Heart left ventricle (tissue), 16 donors: ENCODE results near the gene KDM8. TPM values are rescaled to one million over a fixed set of nuclear protein-coding genes. Genes with fewer than 3 reads are reported as not detected.
"Not testable (repeated sequence)": the region's sequence is repeated elsewhere in the genome, so short reads cannot be mapped to it uniquely, and the experiment has no call there.

ENCODE experiments used
- ATAC-seq, 4 donors: fragments of 200-7000 bp; cut with Tn5 transposase; one replicate each; pipeline ENCODE4 v1.9.1; 2020 to 2022; ENCODE audit warnings: moderate library complexity in 4 of 4, mild to moderate bottlenecking in 3 of 4, moderate number of reproducible peaks in 1 of 4
- DNase-seq, 5 donors: peaks; one replicate each; pipeline ENCODE4 v3.0.0-alpha.2; 2020
- H3K27ac ChIP-seq, 12 donors: fragments of 200-600 bp; sonication (generic) in 4 of 12; one replicate each; pipeline versions ENCODE4 v1.5.0 to v1.8.0; 2016 to 2022; ENCODE audit warnings: mild to moderate bottlenecking in 2 of 12
- H3K27me3 ChIP-seq, 9 donors: fragments of 200-600 bp; sonication (generic) in 2 of 9; one replicate each; pipeline versions ENCODE4 v1.5.1 to v1.8.0; 2016 to 2022; ENCODE audit warnings: mild to moderate bottlenecking in 3 of 9
- H3K36me3 ChIP-seq, 9 donors: fragments of 200-600 bp; sonication (generic) in 2 of 9; one replicate each; pipeline versions ENCODE4 v1.5.0 to v1.8.0; 2018 to 2022; ENCODE audit warnings: mild to moderate bottlenecking in 2 of 9
- H3K4me1 ChIP-seq, 12 donors: fragments of 200-600 bp; sonication (generic) in 4 of 12; one replicate each; pipeline versions ENCODE4 v1.5.0 to v1.8.0; 2016 to 2022; ENCODE audit warnings: mild to moderate bottlenecking in 3 of 12
- H3K4me3 ChIP-seq, 12 donors: fragments of 200-600 bp; sonication (generic) in 4 of 12; one replicate each; pipeline versions ENCODE4 v1.5.0 to v1.8.0; 2017 to 2022; ENCODE audit warnings: mild to moderate bottlenecking in 9 of 12, moderate library complexity in 4 of 12
- H3K9me3 ChIP-seq, 12 donors: fragments of 200-600 bp; sonication (generic) in 4 of 12; one replicate each; pipeline versions ENCODE4 v1.5.0 to v1.8.0; 2016 to 2022; ENCODE audit warnings: mild to moderate bottlenecking in 1 of 12
- POLR2A ChIP-seq, 2 donors: fragments of 450-650 bp; IDR thresholded peaks; one replicate each; pipeline ENCODE4 v1.6.1; 2017; ENCODE audit warnings: antibody characterized with exemption in 2 of 2, mild to moderate bottlenecking in 2 of 2, moderate library complexity in 2 of 2
- WGBS, 4 donors: extraction: QIAGEN DNeasy Blood & Tissue Kit in 2 of 4; methylation state at CpG; one replicate each; pipeline versions ENCODE4 v1.1.5 to v1.1.7; 2013 to 2018; 5-methylcytosine and 5-hydroxymethylcytosine counted together
- intact Hi-C, 10 donors: fragments of 100-400 bp; cut with DNase I; formaldehyde crosslinking; loops; one replicate each; pipeline versions ENCODE4 v1.11.1 to v1.14.2; 2022
- polyA plus RNA-seq, 2 donors: library from polyadenylated mRNA; stranded (reverse); fragments of 200-250 nt; gene quantifications; one replicate each; pipeline ENCODE4 v1.2.3, GENCODE V29; 2013
- total RNA-seq, 9 donors: library from RNA; depleted of rRNA in 2 of 9; stranded (reverse); fragments of >200 nt in 2 of 9; fragmentation: NEBNext Ultra II Directional in 3 of 9; extraction: Animal tissue kit (Norgen Biotek cat#: 25700) in 3 of 9; gene quantifications; one replicate each; pipeline versions ENCODE4 v1.1.0 to v1.2.4, GENCODE V29; 2016 to 2023
- TF ChIP-seq, protein P1 (sequence below), 12 donors: fragments of 200-600 bp; sonication (generic) in 4 of 12; IDR thresholded peaks; one replicate each; pipeline versions ENCODE4 v1.5.0 to v1.8.0; 2018 to 2022; ENCODE audit warnings: antibody characterized with exemption in 12 of 12, mild to moderate bottlenecking in 5 of 12
- donor health status: ischemic (EF 13 %, LVEDD 7.1; RV severe dilation, severe dysfunction).
- donor health status: healthy with polysubstance abuse.
- donor health status: DM: no; HTN: yes; CAD: no.
- donor health status: DM: no; HTN: no; CAD: no.
- donor health status: ischemic (EF 25% LVEDD 6.9; RV normal size, moderate dysfunction).
- donor health status: ischemic (EF 25% LVEDD 5.7; RV mildly dilated, moderate dysfunction).
- donor health status: healthy.
- donor health status: DM: yes; HTN: yes; CAD: no.
- donor health status: ischemic (EF 35%, LVEDD 5.7; RV mildly dilated, moderate dysfunction).
- donor health status: nonischemic (EF 11% LVEDD 7.7; RV severe dilation, severe dysfunction).
- donor health status: DM: yes; HTN: yes; CAD: no.
- donor health status: PGD.
- donor health status: ischemic (EF 29% LVEDD 5.4; RV normal size, mild dysfunction).
- donor health status: nonischemic (EF 23%, LVEDD 6.1; RV moderate dilation, normal function).

KDM8 gene
- total and polyA plus RNA-seq, 11 donors = 1.4 to 8.4 (median 3.5) TPM

DNA sequence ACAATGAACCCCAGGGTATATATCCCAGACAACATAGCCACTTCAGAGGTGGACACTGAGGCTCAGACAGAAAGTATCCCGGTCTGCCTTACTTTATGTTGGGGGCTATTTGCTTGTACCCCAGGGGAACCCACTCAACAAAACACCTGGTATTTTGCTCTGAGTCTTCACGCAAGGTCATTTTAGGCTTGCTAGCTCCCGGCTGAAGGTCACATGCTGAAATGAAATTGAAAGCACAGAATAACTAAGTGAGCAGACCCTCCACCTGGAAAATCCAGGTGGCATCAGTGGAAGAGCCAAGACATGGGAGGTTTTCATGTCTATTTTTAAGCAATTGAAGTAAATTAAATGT lies 4.1 kb upstream of the KDM8 start:
- intact Hi-C loops = no loop called here
- Histone ChIP-seq H3K27me3 (peaks cover 0 to 24% (median 0%) of the 10 kb centered on the region in 9 donors), H3K4me1 (peaks cover 0 to 20% (median 5%) of the 10 kb centered on the region in 12 donors), H3K9me3 (no peaks in the 10 kb centered on the region), H3K4me3 (no peak overlapping the region), H3K36me3 (no peaks in the 10 kb centered on the region), H3K27ac (peak overlapping the region in 1 of 12 donors; percentile 81)
- no peak for TF ChIP-seq POLR2A (IDR thresholded peaks at IDR 0.05)
- TF ChIP-seq, protein P1, sequence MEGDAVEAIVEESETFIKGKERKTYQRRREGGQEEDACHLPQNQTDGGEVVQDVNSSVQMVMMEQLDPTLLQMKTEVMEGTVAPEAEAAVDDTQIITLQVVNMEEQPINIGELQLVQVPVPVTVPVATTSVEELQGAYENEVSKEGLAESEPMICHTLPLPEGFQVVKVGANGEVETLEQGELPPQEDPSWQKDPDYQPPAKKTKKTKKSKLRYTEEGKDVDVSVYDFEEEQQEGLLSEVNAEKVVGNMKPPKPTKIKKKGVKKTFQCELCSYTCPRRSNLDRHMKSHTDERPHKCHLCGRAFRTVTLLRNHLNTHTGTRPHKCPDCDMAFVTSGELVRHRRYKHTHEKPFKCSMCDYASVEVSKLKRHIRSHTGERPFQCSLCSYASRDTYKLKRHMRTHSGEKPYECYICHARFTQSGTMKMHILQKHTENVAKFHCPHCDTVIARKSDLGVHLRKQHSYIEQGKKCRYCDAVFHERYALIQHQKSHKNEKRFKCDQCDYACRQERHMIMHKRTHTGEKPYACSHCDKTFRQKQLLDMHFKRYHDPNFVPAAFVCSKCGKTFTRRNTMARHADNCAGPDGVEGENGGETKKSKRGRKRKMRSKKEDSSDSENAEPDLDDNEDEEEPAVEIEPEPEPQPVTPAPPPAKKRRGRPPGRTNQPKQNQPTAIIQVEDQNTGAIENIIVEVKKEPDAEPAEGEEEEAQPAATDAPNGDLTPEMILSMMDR (IDR thresholded peaks at IDR 0.05) = no peak
- WGBS, 4 donors = 76 to 90% (median 82%) methylated on average over 3 of the region's 3 CpGs
- DNase-seq = no peak
- ATAC-seq = no peak

DNA sequence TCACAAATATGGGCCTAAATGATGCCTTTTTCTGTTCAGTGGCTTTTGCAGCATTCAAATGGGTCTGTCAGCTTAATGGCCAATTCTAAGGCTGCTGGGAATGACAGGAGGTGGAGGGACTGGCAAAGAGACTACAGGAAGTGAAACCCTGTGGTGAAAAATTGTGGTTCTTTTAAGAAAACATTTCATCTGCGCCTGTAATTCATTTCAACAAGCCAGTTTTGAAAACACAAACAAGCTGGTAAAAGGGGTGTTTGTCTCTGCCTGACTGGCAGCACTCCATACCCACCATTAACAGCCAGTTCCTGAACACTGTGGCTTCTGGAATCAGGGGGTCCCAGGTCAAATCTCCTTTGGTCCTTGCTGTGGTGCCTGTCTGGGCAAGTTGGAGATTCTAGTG lies 3.6 kb upstream of the KDM8 start:
- WGBS, 4 donors = 47 to 68% (median 59%) methylated on average over 1 of the region's 1 CpG
- TF ChIP-seq, protein P1 (IDR thresholded peaks at IDR 0.05) = no peak
- no peak for TF ChIP-seq POLR2A (IDR thresholded peaks at IDR 0.05)
- Histone ChIP-seq H3K27ac (peak overlapping the region in 1 of 12 donors; percentile 81), H3K36me3 (no peaks in the 10 kb centered on the region), H3K9me3 (no peaks in the 10 kb centered on the region), H3K4me3 (no peak overlapping the region), H3K4me1 (peaks cover 2 to 25% (median 10%) of the 10 kb centered on the region in 12 donors), H3K27me3 (peaks cover 0 to 24% (median 0%) of the 10 kb centered on the region in 9 donors)
- intact Hi-C loops = no loop called here
- ATAC-seq (no peak), DNase-seq (no peak)

DNA sequence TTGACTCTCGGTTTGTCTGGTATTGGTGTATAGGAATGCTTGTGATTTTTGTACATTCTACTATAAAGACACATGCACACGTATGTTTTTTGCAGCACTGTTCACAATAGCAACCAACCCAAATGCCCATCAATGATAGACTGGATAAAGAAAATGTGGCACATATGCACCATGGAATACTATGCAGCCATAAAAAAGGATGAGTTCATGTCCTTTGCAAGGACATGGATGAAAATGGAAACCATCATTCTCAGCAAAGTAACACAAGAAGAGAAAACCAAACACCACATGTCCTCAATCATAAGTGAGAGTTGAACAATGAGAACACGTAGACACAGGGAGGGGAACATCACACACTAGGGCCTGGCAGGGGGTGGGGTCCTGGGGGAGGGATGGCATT lies 2.4 kb upstream of the KDM8 start:
- H3K4me3 ChIP-seq, H3K36me3 ChIP-seq, H3K9me3 ChIP-seq, ATAC-seq, DNase-seq, intact Hi-C loops: not testable (repeated sequence)
- H3K4me1 ChIP-seq = peaks cover 2 to 27% (median 11%) of the 10 kb centered on the region in 12 donors
- 87 to 92% (median 90%) methylated on average over 3 of the region's 3 CpGs for WGBS, 4 donors
- peak overlapping the region in 1 of 12 donors; percentile 81 for H3K27ac ChIP-seq
- peaks cover 0 to 19% (median 0%) of the 10 kb centered on the region in 9 donors for H3K27me3 ChIP-seq

DNA sequence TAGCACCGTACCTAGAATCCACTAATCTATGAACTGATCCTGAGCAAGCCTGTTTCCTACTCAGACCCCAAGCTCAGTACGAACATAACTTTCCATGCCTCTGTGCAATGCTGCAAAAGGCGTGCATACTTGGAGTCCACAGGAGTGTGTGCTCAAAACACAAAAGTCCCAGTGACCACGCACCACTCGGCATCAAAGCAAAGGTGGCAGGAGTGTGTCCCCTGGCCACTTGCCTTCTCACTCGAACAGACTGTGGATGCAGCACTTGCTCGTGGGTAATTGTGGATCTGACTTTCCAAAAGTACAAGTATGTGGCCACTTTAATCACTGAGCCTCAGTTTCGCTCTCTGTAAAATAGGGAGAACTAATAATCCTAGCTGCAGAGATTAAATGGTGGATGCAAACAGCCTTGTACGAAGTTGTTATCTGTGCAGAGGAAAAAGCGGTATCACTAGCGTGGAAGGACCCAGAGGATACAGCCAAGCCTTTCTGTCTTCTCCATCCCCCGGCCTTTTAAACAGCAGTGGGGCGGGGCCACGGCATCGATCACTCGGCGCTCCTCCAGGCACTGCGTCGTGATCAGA lies 311 bp upstream of the KDM8 start:
- H3K4me3 ChIP-seq = peak overlapping the region; percentile 33 to 97 (median 70)
- TF ChIP-seq, protein P1 (IDR thresholded peaks at IDR 0.05) = no peak
- TF ChIP-seq POLR2A (IDR thresholded peaks at IDR 0.05) = no peak
- 25 to 33% (median 25%) methylated on average over 14 to 19 of the region's 19 CpGs for WGBS, 4 donors
- no peaks in the 10 kb centered on the region for H3K27me3 ChIP-seq
- DNase-seq (peak; percentile 93 to 96 (median 95)), ATAC-seq (peak; percentile 87 to 92 (median 90))
- H3K9me3 ChIP-seq = no peaks in the 10 kb centered on the region
- H3K36me3 ChIP-seq = peaks cover 0 to 6% (median 0%) of the 10 kb centered on the region in 9 donors
- intact Hi-C loops = no loop called here
- H3K27ac ChIP-seq = peak overlapping the region; percentile 91 to 100 (median 98)
- peaks cover 2 to 27% (median 11%) of the 10 kb centered on the region in 12 donors for H3K4me1 ChIP-seq
